CD4-positive, alpha-beta T cell (primary cell): ENCODE measurements around the gene RNF152. TPM values are rescaled to one million over a fixed set of nuclear protein-coding genes. Genes with fewer than 3 reads are reported as not detected.

ENCODE experiments used
- ATAC-seq: fragments of 200-7000 bp; cut with Tn5 transposase; one replicate; pipeline ENCODE4 v1.10.0; 2022; ENCODE audit warnings: mild to moderate bottlenecking; ENCODE audit not compliant: poor library complexity
- CTCF ChIA-PET: fragments of 350-600 bp; sonication (Branson Sonifier 250); formaldehyde crosslinking; loops from one replicate; lab custom pipeline; 2021; ENCODE audit warnings: antibody characterized with exemption, inconsistent platforms; lab: Charles Lee
- POLR2A ChIA-PET: fragments of 350-600 bp; sonication (Branson Sonifier 250); formaldehyde crosslinking; loops from one replicate; lab custom pipeline; 2021; ENCODE audit warnings: antibody characterized with exemption, inconsistent platforms; lab: Charles Lee
- DNase-seq, 14 experiments: peaks; one replicate each; pipeline ENCODE4 v3.0.0-alpha.2; 2013 to 2020; ENCODE audit warnings: mixed read lengths in 2 of 14
- H3K27ac ChIP-seq, 2 donors: one replicate each; pipeline versions ENCODE4 v1.5.1 to v1.7.0; 2013; ENCODE audit warnings: low read length in 2 of 2, low read depth in 1 of 2, mild to moderate bottlenecking in 1 of 2
- H3K27me3 ChIP-seq, 2 experiments: 1 replicate in 1 of 2; 2 replicates in 1 of 2; pipeline versions ENCODE4 v1.6.1 to v1.7.0; 2013; ENCODE audit warnings: low read length in 2 of 2, control low read depth in 1 of 2, mild to moderate bottlenecking in 1 of 2, moderate library complexity in 1 of 2; ENCODE audit not compliant: insufficient read depth in 2 of 2, control insufficient read depth in 1 of 2
- H3K36me3 ChIP-seq: one replicate; pipeline ENCODE4 v1.6.1; 2013; ENCODE audit warnings: low read length, control low read depth; ENCODE audit not compliant: insufficient read depth
- H3K4me1 ChIP-seq: one replicate; pipeline ENCODE4 v1.6.1; 2013; ENCODE audit warnings: low read length, control low read depth; ENCODE audit not compliant: insufficient read depth
- H3K4me3 ChIP-seq: one replicate; pipeline ENCODE4 v1.5.1; 2013; ENCODE audit warnings: mild to moderate bottlenecking, low read length, moderate library complexity
- H3K9me3 ChIP-seq, 2 experiments: 1 replicate in 1 of 2; 2 replicates in 1 of 2; pipeline versions ENCODE4 v1.6.1 to v1.7.0; 2013; ENCODE audit warnings: low read length in 2 of 2, mild to moderate bottlenecking in 2 of 2, control low read depth in 1 of 2, moderate library complexity in 1 of 2; ENCODE audit not compliant: control insufficient read depth in 1 of 2, insufficient read depth in 1 of 2
- H3K27ac Mint-ChIP-seq: one replicate; pipeline ENCODE4 v1.8.0; 2020; ENCODE audit warnings: mixed read lengths
- H3K27me3 Mint-ChIP-seq: one replicate; pipeline ENCODE4 v1.8.0; 2021; ENCODE audit warnings: mixed read lengths
- H3K36me3 Mint-ChIP-seq: one replicate; pipeline ENCODE4 v1.8.0; 2021; ENCODE audit warnings: low read depth, mixed read lengths
- H3K4me1 Mint-ChIP-seq: one replicate; pipeline ENCODE4 v1.8.0; 2021; ENCODE audit warnings: low read depth, mixed read lengths
- H3K4me3 Mint-ChIP-seq: one replicate; pipeline ENCODE4 v1.8.0; 2020; ENCODE audit warnings: mild to moderate bottlenecking, mixed read lengths
- H3K9me3 Mint-ChIP-seq: one replicate; pipeline ENCODE4 v1.8.0; 2020; ENCODE audit warnings: mixed read lengths
- intact Hi-C, 2 experiments: fragments of 100-400 bp; cut with DNase I in 1 of 2; cut with micrococcal nuclease in 1 of 2; formaldehyde crosslinking; loops; one replicate each; pipeline versions ENCODE4 v1.15.1 to v1.9.0; 2023 to 2025; cut with DNase I, micrococcal nuclease
- total RNA-seq, 174 experiments: library from RNA in 2 of 174; stranded (reverse) in 2 of 174; gene quantifications; one replicate each; pipeline ENCODE4 v1.2.3 and lab custom pipeline; 2021 to 2026
- TF ChIP-seq, protein P1 (sequence below): fragments of 200-600 bp; IDR thresholded peaks from one replicate; pipeline ENCODE4 v1.8.0; 2022; ENCODE audit warnings: antibody characterized with exemption, mild to moderate bottlenecking

Gene RNF152
- total RNA-seq, 2 experiments from 2014 or later, result 0.60 to 1.0 TPM

- Histone ChIP-seq H3K9me3 (no peaks in the 10 kb centered on the region), H3K4me3 (no peak overlapping the region), H3K4me1 (no peaks in the 10 kb centered on the region), H3K27ac (no peak overlapping the region), H3K36me3 (no peaks in the 10 kb centered on the region), H3K27me3 (peaks cover 0 to 4% of the 10 kb centered on the region in 2 experiments)
- Mint-ChIP-seq H3K4me1 (peaks cover 5% of the 10 kb centered on the region), H3K27ac (no peak overlapping the region), H3K9me3 (no peaks in the 10 kb centered on the region), H3K4me3 (no peak overlapping the region), H3K36me3 (no peaks in the 10 kb centered on the region), H3K27me3 (peaks cover 5% of the 10 kb centered on the region)
- CTCF ChIA-PET, result no interaction called here
- ATAC-seq, result no peak
- TF ChIP-seq, protein P1, sequence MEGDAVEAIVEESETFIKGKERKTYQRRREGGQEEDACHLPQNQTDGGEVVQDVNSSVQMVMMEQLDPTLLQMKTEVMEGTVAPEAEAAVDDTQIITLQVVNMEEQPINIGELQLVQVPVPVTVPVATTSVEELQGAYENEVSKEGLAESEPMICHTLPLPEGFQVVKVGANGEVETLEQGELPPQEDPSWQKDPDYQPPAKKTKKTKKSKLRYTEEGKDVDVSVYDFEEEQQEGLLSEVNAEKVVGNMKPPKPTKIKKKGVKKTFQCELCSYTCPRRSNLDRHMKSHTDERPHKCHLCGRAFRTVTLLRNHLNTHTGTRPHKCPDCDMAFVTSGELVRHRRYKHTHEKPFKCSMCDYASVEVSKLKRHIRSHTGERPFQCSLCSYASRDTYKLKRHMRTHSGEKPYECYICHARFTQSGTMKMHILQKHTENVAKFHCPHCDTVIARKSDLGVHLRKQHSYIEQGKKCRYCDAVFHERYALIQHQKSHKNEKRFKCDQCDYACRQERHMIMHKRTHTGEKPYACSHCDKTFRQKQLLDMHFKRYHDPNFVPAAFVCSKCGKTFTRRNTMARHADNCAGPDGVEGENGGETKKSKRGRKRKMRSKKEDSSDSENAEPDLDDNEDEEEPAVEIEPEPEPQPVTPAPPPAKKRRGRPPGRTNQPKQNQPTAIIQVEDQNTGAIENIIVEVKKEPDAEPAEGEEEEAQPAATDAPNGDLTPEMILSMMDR, result no peak
- POLR2A ChIA-PET, result no interaction called here
- no peak for DNase-seq
- intact Hi-C loops, result no loop called here
Measured at GRCh38 chr18:61761875-61762274, 130.9 kb downstream of the RNF152 start.
